NCI-H82 treated with DMSO at 0.1 percent for 48 hours (cell line): Measurements from ENCODE around the gene CACUL1.
"Not testable (repeated sequence)": the region's sequence is repeated elsewhere in the genome, so short reads cannot be mapped to it uniquely, and the experiment has no call there.

Experiments used
- DNase-seq: peaks from one replicate; lab custom pipeline; 2025; ENCODE audit not compliant: unreplicated experiment; lab: John Stamatoyannopoulos, UW

CACUL1 gene

GRCh38 chr10:118692872-118693271 lies 61.9 kb downstream of the CACUL1 start:
- DNase-seq: no peak

- no peak for DNase-seq
Observed at GRCh38 chr10:118689070-118689858, 65.5 kb downstream of the CACUL1 start.

- DNase-seq: no peak
Observed at GRCh38 chr10:118687472-118687871, 67.3 kb downstream of the CACUL1 start.

- DNase-seq: no peak
Observed at GRCh38 chr10:118682533-118682932, 72.2 kb downstream of the CACUL1 start.

GRCh38 chr10:118680197-118680596 lies 74.6 kb downstream of the CACUL1 start:
- no peak for DNase-seq

- DNase-seq: no peak
Observed at GRCh38 chr10:118674226-118674919, 80.4 kb downstream of the CACUL1 start.

- no peak for DNase-seq
Observed at GRCh38 chr10:118672766-118673715, 81.7 kb downstream of the CACUL1 start.

GRCh38 chr10:118672153-118672552 lies 82.6 kb downstream of the CACUL1 start:
- DNase-seq: no peak

- DNase-seq: not testable (repeated sequence)
Observed at GRCh38 chr10:118671221-118671620, 83.5 kb downstream of the CACUL1 start.

GRCh38 chr10:118670472-118671124 lies 84.2 kb downstream of the CACUL1 start:
- DNase-seq: no peak

- DNase-seq: no peak
Observed at GRCh38 chr10:118669835-118670234, 84.9 kb downstream of the CACUL1 start.

- DNase-seq: peak; percentile 61
Observed at GRCh38 chr10:118669020-118669791, 85.6 kb downstream of the CACUL1 start.

GRCh38 chr10:118668228-118668952 lies 86.4 kb downstream of the CACUL1 start:
- no peak for DNase-seq

- no peak for DNase-seq
Observed at GRCh38 chr10:118667732-118668131, 87.0 kb downstream of the CACUL1 start.

GRCh38 chr10:118666350-118666749 lies 88.4 kb downstream of the CACUL1 start:
- no peak for DNase-seq

- no peak for DNase-seq
Observed at GRCh38 chr10:118664321-118664720, 90.4 kb downstream of the CACUL1 start.

- no peak for DNase-seq
Observed at GRCh38 chr10:118663176-118663575, 91.6 kb downstream of the CACUL1 start.

GRCh38 chr10:118662228-118663035 lies 92.3 kb downstream of the CACUL1 start:
- no peak for DNase-seq

- no peak for DNase-seq
Observed at GRCh38 chr10:118658762-118659161, 96.0 kb downstream of the CACUL1 start.
